Activated naive CD8-positive, alpha-beta T cell treated with anti-CD3 and anti-CD28 coated beads, Interleukin-2, amount 50 U/mL, for 24 hours (primary cell): ENCODE results near the gene SLC38A11.

Source experiments
- ATAC-seq: fragments of 150-1000 bp; cut with Tn5 transposase; one replicate; pipeline ENCODE4 v1.10.0; 2021
- DNase-seq: peaks from one replicate; pipeline ENCODE4 v3.0.0; 2021
- H3K27ac Mint-ChIP-seq: one replicate; pipeline ENCODE4 v1.8.0; 2021; ENCODE audit warnings: mild to moderate bottlenecking, mixed read lengths
- H3K27me3 Mint-ChIP-seq: one replicate; pipeline ENCODE4 v1.8.0; 2021; ENCODE audit warnings: mixed read lengths
- H3K36me3 Mint-ChIP-seq: one replicate; pipeline ENCODE4 v1.8.0; 2021; ENCODE audit warnings: low read depth, mixed read lengths
- H3K4me1 Mint-ChIP-seq: one replicate; pipeline ENCODE4 v1.8.0; 2021; ENCODE audit warnings: mixed read lengths
- H3K4me3 Mint-ChIP-seq: one replicate; pipeline ENCODE4 v1.8.0; 2021; ENCODE audit warnings: mild to moderate bottlenecking, moderate library complexity, mixed read lengths
- H3K9me3 Mint-ChIP-seq: one replicate; pipeline ENCODE4 v1.8.0; 2021; ENCODE audit warnings: mixed read lengths

Gene SLC38A11

GRCh38 chr2:164888592-164888991 lies 66.7 kb downstream of the SLC38A11 start:
- Mint-ChIP-seq H3K4me1 (no peaks in the 10 kb centered on the region), H3K36me3 (no peaks in the 10 kb centered on the region), H3K4me3 (no peak overlapping the region), H3K27me3 (peaks cover 2% of the 10 kb centered on the region), H3K27ac (no peak overlapping the region), H3K9me3 (no peaks in the 10 kb centered on the region)
- DNase-seq (no peak), ATAC-seq (no peak)

- Mint-ChIP-seq H3K27me3 (peaks cover 2% of the 10 kb centered on the region), H3K27ac (no peak overlapping the region), H3K9me3 (peaks cover 5% of the 10 kb centered on the region), H3K4me1 (no peaks in the 10 kb centered on the region), H3K36me3 (no peaks in the 10 kb centered on the region), H3K4me3 (no peak overlapping the region)
- DNase-seq = no peak
- ATAC-seq = no peak
These were observed 67.7 kb downstream of the SLC38A11 start for GRCh38 chr2:164887434-164888144.

GRCh38 chr2:164882276-164882675 lies 73.0 kb downstream of the SLC38A11 start:
- DNase-seq = no peak
- no peaks in the 10 kb centered on the region for H3K27me3 Mint-ChIP-seq
- H3K36me3 Mint-ChIP-seq = no peaks in the 10 kb centered on the region
- no peaks in the 10 kb centered on the region for H3K4me1 Mint-ChIP-seq
- H3K4me3 Mint-ChIP-seq = no peak overlapping the region
- H3K27ac Mint-ChIP-seq = no peak overlapping the region
- ATAC-seq = no peak
- H3K9me3 Mint-ChIP-seq = peaks cover 5% of the 10 kb centered on the region

- no peak for DNase-seq
- no peaks in the 10 kb centered on the region for H3K36me3 Mint-ChIP-seq
- no peak for ATAC-seq
- no peak overlapping the region for H3K4me3 Mint-ChIP-seq
- no peaks in the 10 kb centered on the region for H3K27me3 Mint-ChIP-seq
- H3K4me1 Mint-ChIP-seq = no peaks in the 10 kb centered on the region
- H3K9me3 Mint-ChIP-seq = peaks cover 5% of the 10 kb centered on the region
- no peak overlapping the region for H3K27ac Mint-ChIP-seq
These were observed 73.8 kb downstream of the SLC38A11 start for GRCh38 chr2:164881524-164881923.

- H3K27me3 Mint-ChIP-seq = no peaks in the 10 kb centered on the region
- H3K4me3 Mint-ChIP-seq = no peak overlapping the region
- no peak overlapping the region for H3K27ac Mint-ChIP-seq
- ATAC-seq = no peak
- DNase-seq = no peak
- H3K9me3 Mint-ChIP-seq = peaks cover 5% of the 10 kb centered on the region
- no peaks in the 10 kb centered on the region for H3K4me1 Mint-ChIP-seq
- no peaks in the 10 kb centered on the region for H3K36me3 Mint-ChIP-seq
These were observed 75.3 kb downstream of the SLC38A11 start for GRCh38 chr2:164879901-164880535.

- H3K27me3 Mint-ChIP-seq = no peaks in the 10 kb centered on the region
These were observed 77.4 kb downstream of the SLC38A11 start for GRCh38 chr2:164877927-164878326.

GRCh38 chr2:164877169-164877568 lies 78.2 kb downstream of the SLC38A11 start:
- H3K9me3 Mint-ChIP-seq = peaks cover 9% of the 10 kb centered on the region
- H3K27ac Mint-ChIP-seq = no peak overlapping the region
- H3K27me3 Mint-ChIP-seq = no peaks in the 10 kb centered on the region
- no peak overlapping the region for H3K4me3 Mint-ChIP-seq
- no peaks in the 10 kb centered on the region for H3K4me1 Mint-ChIP-seq
- H3K36me3 Mint-ChIP-seq = no peaks in the 10 kb centered on the region
- DNase-seq (no peak), ATAC-seq (no peak)

More at GRCh38 chr2:164877927-164878326, 77.4 kb downstream of the SLC38A11 start:
- ATAC-seq = no peak
- no peak overlapping the region for H3K4me3 Mint-ChIP-seq
- H3K9me3 Mint-ChIP-seq = peaks cover 10% of the 10 kb centered on the region
- H3K36me3 Mint-ChIP-seq = no peaks in the 10 kb centered on the region
- H3K27ac Mint-ChIP-seq = no peak overlapping the region
- no peak for DNase-seq
- H3K4me1 Mint-ChIP-seq = no peaks in the 10 kb centered on the region

GRCh38 chr2:164875334-164876205 lies 79.8 kb downstream of the SLC38A11 start:
- Mint-ChIP-seq H3K36me3 (no peaks in the 10 kb centered on the region), H3K27ac (no peak overlapping the region), H3K4me3 (no peak overlapping the region), H3K9me3 (peaks cover 9% of the 10 kb centered on the region), H3K27me3 (no peaks in the 10 kb centered on the region), H3K4me1 (no peaks in the 10 kb centered on the region)
- DNase-seq = no peak
- no peak for ATAC-seq

- Mint-ChIP-seq H3K4me1 (no peaks in the 10 kb centered on the region), H3K27me3 (no peaks in the 10 kb centered on the region), H3K27ac (no peak overlapping the region), H3K4me3 (no peak overlapping the region), H3K9me3 (peaks cover 9% of the 10 kb centered on the region), H3K36me3 (no peaks in the 10 kb centered on the region)
- no peak for ATAC-seq
- no peak for DNase-seq
These were observed 82.0 kb downstream of the SLC38A11 start for GRCh38 chr2:164873210-164873908.

GRCh38 chr2:164871404-164871803 lies 83.9 kb downstream of the SLC38A11 start:
- Mint-ChIP-seq H3K36me3 (no peaks in the 10 kb centered on the region), H3K27me3 (no peaks in the 10 kb centered on the region), H3K4me3 (no peak overlapping the region), H3K9me3 (peaks cover 9% of the 10 kb centered on the region), H3K4me1 (peaks cover 5% of the 10 kb centered on the region), H3K27ac (no peak overlapping the region)
- DNase-seq (no peak), ATAC-seq (no peak)

GRCh38 chr2:164869420-164869772 lies 85.9 kb downstream of the SLC38A11 start:
- H3K36me3 Mint-ChIP-seq = no peaks in the 10 kb centered on the region
- H3K9me3 Mint-ChIP-seq = peaks cover 7% of the 10 kb centered on the region
- no peaks in the 10 kb centered on the region for H3K27me3 Mint-ChIP-seq
- peaks cover 8% of the 10 kb centered on the region for H3K4me1 Mint-ChIP-seq
- no peak overlapping the region for H3K27ac Mint-ChIP-seq
- ATAC-seq = no peak
- H3K4me3 Mint-ChIP-seq = no peak overlapping the region
- no peak for DNase-seq

GRCh38 chr2:164868563-164869419 lies 86.5 kb downstream of the SLC38A11 start:
- Mint-ChIP-seq H3K27ac (no peak overlapping the region), H3K36me3 (no peaks in the 10 kb centered on the region), H3K27me3 (no peaks in the 10 kb centered on the region), H3K9me3 (peaks cover 3% of the 10 kb centered on the region), H3K4me3 (no peak overlapping the region), H3K4me1 (peaks cover 8% of the 10 kb centered on the region)
- no peak for DNase-seq
- no peak for ATAC-seq

- H3K36me3 Mint-ChIP-seq = no peaks in the 10 kb centered on the region
- no peak overlapping the region for H3K4me3 Mint-ChIP-seq
- no peaks in the 10 kb centered on the region for H3K9me3 Mint-ChIP-seq
- peaks cover 8% of the 10 kb centered on the region for H3K4me1 Mint-ChIP-seq
- H3K27ac Mint-ChIP-seq = no peak overlapping the region
- no peaks in the 10 kb centered on the region for H3K27me3 Mint-ChIP-seq
- DNase-seq = no peak
- ATAC-seq = no peak
These were observed 87.4 kb downstream of the SLC38A11 start for GRCh38 chr2:164867779-164868397.
